ENCODE measurements around the gene KHDRBS1. TPM values are rescaled to one million over a fixed set of nuclear protein-coding genes. Genes with fewer than 3 reads are reported as not detected.
"Not testable (repeated sequence)": the region's sequence is repeated elsewhere in the genome, so short reads cannot be mapped to it uniquely, and the experiment has no call there.

Gene KHDRBS1
- polyA plus RNA-seq, 3 donors, result 244 to 280 (median 259) TPM

- DNase-seq (ENCODE audit: low read depth in 3 of 3, low spot score in 2 of 3), result no peak
Observed at GRCh38 chr1:32010246-32010645, 3.4 kb upstream of the KHDRBS1 start.

GRCh38 chr1:32012709-32013385 lies 821 bp upstream of the KHDRBS1 start:
- DNase-seq (ENCODE audit: low read depth in 3 of 3, low spot score in 2 of 3), result no peak

- DNase-seq (ENCODE audit: low read depth in 3 of 3, low spot score in 2 of 3), result peak in 1 of 3 donors; percentile 36
Observed at GRCh38 chr1:32014199-32014947, 705 bp downstream of the KHDRBS1 start.

GRCh38 chr1:32014948-32015273 lies 1.2 kb downstream of the KHDRBS1 start:
- no peak for DNase-seq (ENCODE audit: low read depth in 3 of 3, low spot score in 2 of 3)

GRCh38 chr1:32020339-32020738 lies 6.7 kb downstream of the KHDRBS1 start:
- DNase-seq (ENCODE audit: low read depth in 3 of 3, low spot score in 2 of 3), result no peak

GRCh38 chr1:32021574-32022018 lies 7.9 kb downstream of the KHDRBS1 start:
- DNase-seq (ENCODE audit: low read depth in 3 of 3, low spot score in 2 of 3), result not testable (repeated sequence)

- no peak for DNase-seq (ENCODE audit: low read depth in 3 of 3, low spot score in 2 of 3)
Observed at GRCh38 chr1:32023351-32023750, 9.7 kb downstream of the KHDRBS1 start.

- DNase-seq (ENCODE audit: low read depth in 3 of 3, low spot score in 2 of 3), result no peak
Observed at GRCh38 chr1:32025515-32025914, 11.8 kb downstream of the KHDRBS1 start.

GRCh38 chr1:32028746-32029145 lies 15.1 kb downstream of the KHDRBS1 start:
- no peak for DNase-seq (ENCODE audit: low read depth in 3 of 3, low spot score in 2 of 3)

GRCh38 chr1:32031578-32032274 lies 18.1 kb downstream of the KHDRBS1 start:
- DNase-seq (ENCODE audit: low read depth in 3 of 3, low spot score in 2 of 3), result no peak

- no peak for DNase-seq (ENCODE audit: low read depth in 3 of 3, low spot score in 2 of 3)
Observed at GRCh38 chr1:32032275-32032615, 18.6 kb downstream of the KHDRBS1 start.

- DNase-seq (ENCODE audit: low read depth in 3 of 3, low spot score in 2 of 3), result no peak
Observed at GRCh38 chr1:32035119-32035518, 21.5 kb downstream of the KHDRBS1 start.

- no peak for DNase-seq (ENCODE audit: low read depth in 3 of 3, low spot score in 2 of 3)
Observed at GRCh38 chr1:32040711-32041110, 27.0 kb downstream of the KHDRBS1 start.

GRCh38 chr1:32042330-32042729 lies 28.7 kb downstream of the KHDRBS1 start:
- DNase-seq (ENCODE audit: low read depth in 3 of 3, low spot score in 2 of 3), result no peak

- no peak for DNase-seq (ENCODE audit: low read depth in 3 of 3, low spot score in 2 of 3)
Observed at GRCh38 chr1:32044234-32044633, 30.6 kb downstream of the KHDRBS1 start.

GRCh38 chr1:32045772-32046171 lies 32.1 kb downstream of the KHDRBS1 start:
- DNase-seq (ENCODE audit: low read depth in 3 of 3, low spot score in 2 of 3), result no peak

- DNase-seq (ENCODE audit: low read depth in 3 of 3, low spot score in 2 of 3), result no peak
Observed at GRCh38 chr1:32047701-32048100, 34.0 kb downstream of the KHDRBS1 start.

- DNase-seq (ENCODE audit: low read depth in 3 of 3, low spot score in 2 of 3), result no peak
Observed at GRCh38 chr1:32048440-32048839, 34.8 kb downstream of the KHDRBS1 start.

GRCh38 chr1:32051706-32052105 lies 38.0 kb downstream of the KHDRBS1 start:
- DNase-seq (ENCODE audit: low read depth in 3 of 3, low spot score in 2 of 3), result no peak

GRCh38 chr1:32052887-32053286 lies 39.2 kb downstream of the KHDRBS1 start:
- no peak for DNase-seq (ENCODE audit: low read depth in 3 of 3, low spot score in 2 of 3)

GRCh38 chr1:32055416-32055815 lies 41.7 kb downstream of the KHDRBS1 start:
- no peak for DNase-seq (ENCODE audit: low read depth in 3 of 3, low spot score in 2 of 3)

GRCh38 chr1:32056598-32056997 lies 42.9 kb downstream of the KHDRBS1 start:
- no peak for DNase-seq (ENCODE audit: low read depth in 3 of 3, low spot score in 2 of 3)

Data from right renal cortex interstitium (tissue), 3 donors.